ENCODE measurements around the gene CCDC142.

DNA sequence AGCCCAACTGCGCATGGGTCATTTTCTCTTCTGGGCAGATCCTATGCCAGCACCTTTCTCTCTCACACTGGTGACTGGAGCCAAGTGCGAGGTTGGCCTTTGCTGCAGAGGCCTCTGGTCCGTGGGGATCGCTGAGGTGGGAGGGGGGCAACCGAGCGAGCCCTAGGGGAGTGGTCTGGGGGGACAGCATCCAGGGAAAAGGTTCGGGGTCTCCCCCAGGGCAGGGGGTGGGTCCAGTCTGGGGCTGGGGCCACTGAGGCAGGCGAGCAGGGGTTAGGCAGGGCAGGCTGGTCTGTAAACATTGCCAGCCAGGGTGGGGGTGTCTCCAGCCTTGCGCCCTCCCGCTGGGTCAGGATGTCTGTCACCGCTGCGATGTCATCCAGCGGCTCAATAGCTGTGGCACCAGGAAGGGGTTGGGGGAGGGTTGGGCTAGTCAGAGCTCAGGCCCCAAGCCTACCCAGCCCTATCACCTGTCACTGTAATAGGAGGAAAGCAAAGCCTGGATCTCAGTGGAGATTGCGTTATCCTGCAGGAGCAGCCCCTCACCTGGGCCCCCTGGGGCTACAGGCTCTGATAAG lies 56.5 kb downstream of the CCDC142 start:
- TF ChIP-seq TAF1 (IDR thresholded peaks at IDR 0.05; ENCODE audit: low read depth, low read length) (no peak), CEBPB (IDR thresholded peaks at IDR 0.05; ENCODE audit: low read depth, low read length) (no peak), BACH1 (IDR thresholded peaks at IDR 0.05; ENCODE audit: low read length) (no peak)
- TF ChIP-seq, protein P1, sequence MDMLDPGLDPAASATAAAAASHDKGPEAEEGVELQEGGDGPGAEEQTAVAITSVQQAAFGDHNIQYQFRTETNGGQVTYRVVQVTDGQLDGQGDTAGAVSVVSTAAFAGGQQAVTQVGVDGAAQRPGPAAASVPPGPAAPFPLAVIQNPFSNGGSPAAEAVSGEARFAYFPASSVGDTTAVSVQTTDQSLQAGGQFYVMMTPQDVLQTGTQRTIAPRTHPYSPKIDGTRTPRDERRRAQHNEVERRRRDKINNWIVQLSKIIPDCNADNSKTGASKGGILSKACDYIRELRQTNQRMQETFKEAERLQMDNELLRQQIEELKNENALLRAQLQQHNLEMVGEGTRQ (IDR thresholded peaks at IDR 0.05; ENCODE audit: low read length) = no peak
- TF ChIP-seq, protein P2, sequence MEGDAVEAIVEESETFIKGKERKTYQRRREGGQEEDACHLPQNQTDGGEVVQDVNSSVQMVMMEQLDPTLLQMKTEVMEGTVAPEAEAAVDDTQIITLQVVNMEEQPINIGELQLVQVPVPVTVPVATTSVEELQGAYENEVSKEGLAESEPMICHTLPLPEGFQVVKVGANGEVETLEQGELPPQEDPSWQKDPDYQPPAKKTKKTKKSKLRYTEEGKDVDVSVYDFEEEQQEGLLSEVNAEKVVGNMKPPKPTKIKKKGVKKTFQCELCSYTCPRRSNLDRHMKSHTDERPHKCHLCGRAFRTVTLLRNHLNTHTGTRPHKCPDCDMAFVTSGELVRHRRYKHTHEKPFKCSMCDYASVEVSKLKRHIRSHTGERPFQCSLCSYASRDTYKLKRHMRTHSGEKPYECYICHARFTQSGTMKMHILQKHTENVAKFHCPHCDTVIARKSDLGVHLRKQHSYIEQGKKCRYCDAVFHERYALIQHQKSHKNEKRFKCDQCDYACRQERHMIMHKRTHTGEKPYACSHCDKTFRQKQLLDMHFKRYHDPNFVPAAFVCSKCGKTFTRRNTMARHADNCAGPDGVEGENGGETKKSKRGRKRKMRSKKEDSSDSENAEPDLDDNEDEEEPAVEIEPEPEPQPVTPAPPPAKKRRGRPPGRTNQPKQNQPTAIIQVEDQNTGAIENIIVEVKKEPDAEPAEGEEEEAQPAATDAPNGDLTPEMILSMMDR (IDR thresholded peaks at IDR 0.05; ENCODE audit: control extremely low read depth in 1 of 3, insufficient read depth in 1 of 3, low read depth in 1 of 3, low read length in 3 of 3) = no peak

All from H1 (cell line).